Mammary epithelial cell (primary cell): Measurements from ENCODE around the gene GABPB1.

Experiments used
- CTCF ChIP-seq, 2 donors: IDR thresholded peaks in 1 of 2; conservative IDR thresholded peaks in 1 of 2; 2 replicates each; pipeline ENCODE4 v1.5.1; 2011 to 2012; ENCODE audit warnings: inconsistent platforms in 2 of 2, low read length in 2 of 2, mild to moderate bottlenecking in 2 of 2, control low read depth in 1 of 2, low read depth in 1 of 2; ENCODE audit not compliant: insufficient read depth in 1 of 2; ENCODE audit errors: extremely low read depth in 1 of 2
- EZH2 ChIP-seq: IDR thresholded peaks from 2 replicates; pipeline ENCODE4 v1.6.1; 2012; ENCODE audit warnings: low read length, inconsistent platforms, borderline replicate concordance

DNA sequence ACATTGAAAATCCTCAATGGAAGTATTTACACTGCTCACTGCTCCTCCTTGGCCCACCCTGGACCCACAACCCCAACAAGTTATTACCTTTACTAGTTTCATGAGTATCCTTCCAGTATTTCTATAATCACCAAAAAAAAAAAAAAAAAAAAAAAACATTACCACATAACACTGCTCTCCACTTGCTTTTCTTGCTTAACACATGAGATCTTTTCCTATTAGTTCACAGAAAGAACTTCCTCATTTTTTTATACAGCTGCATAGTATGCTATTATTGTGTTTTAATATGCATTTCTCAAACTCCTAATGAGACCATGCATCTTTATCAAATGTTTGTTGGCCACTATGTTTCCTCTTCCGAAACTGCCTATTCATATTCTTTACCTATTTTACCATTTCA is 14.6 kb downstream of the GABPB1 start:
- no peak for TF ChIP-seq CTCF (conservative IDR thresholded peaks at IDR 0.05 in 1 of 2, IDR thresholded peaks at IDR 0.05 in 1 of 2; ENCODE audit: extremely low read depth in 1 of 2, insufficient read depth in 1 of 2, low read depth in 1 of 2, low read length in 2 of 2)
- TF ChIP-seq EZH2: no peak
